Neuron (in vitro differentiated cells): ENCODE data around the gene POLR1B.
"Not testable (repeated sequence)": the region's sequence is repeated elsewhere in the genome, so short reads cannot be mapped to it uniquely, and the experiment has no call there.

Experiments
- H2AFZ ChIP-seq: one replicate; pipeline ENCODE4 v1.6.1; 2013; ENCODE audit warnings: low read depth, mild to moderate bottlenecking, inconsistent platforms, low read length, moderate library complexity
- H3K27me3 ChIP-seq: one replicate; pipeline ENCODE4 v1.6.1; 2013; ENCODE audit warnings: low read length; ENCODE audit not compliant: insufficient read depth
- H3K36me3 ChIP-seq: one replicate; pipeline ENCODE4 v1.6.1; 2013; ENCODE audit warnings: low read length; ENCODE audit not compliant: insufficient read depth
- H3K4me1 ChIP-seq: one replicate; pipeline ENCODE4 v1.6.1; 2013; ENCODE audit warnings: low read length; ENCODE audit not compliant: insufficient read depth
- H3K4me3 ChIP-seq: 2 replicates; pipeline ENCODE4 v1.5.1; 2013; ENCODE audit warnings: mild to moderate bottlenecking, low read length, moderate library complexity
- H3K9me3 ChIP-seq: one replicate; pipeline ENCODE4 v1.6.1; 2013; ENCODE audit warnings: low read length

POLR1B gene

DNA sequence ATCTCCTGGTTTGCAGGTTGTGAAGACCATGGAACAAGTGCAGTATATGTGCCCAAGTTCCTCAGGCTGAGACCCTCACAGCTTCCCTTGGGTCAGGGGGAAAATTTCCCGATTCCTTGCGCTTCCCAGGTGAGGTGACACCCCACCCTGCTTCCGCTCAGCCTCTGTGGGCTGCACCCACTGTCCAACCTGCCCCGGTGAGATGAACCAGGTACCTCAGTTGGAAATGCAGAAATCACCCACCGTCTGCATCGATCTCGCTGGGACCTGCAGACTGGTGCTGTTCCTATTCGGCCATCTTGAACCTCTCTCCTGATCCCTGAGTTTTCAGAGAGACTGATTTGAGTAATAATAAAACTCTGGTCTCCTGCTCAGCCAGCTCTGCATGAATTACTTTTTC is 72.8 kb downstream of the POLR1B start:
- Histone ChIP-seq H3K4me3 (no peak overlapping the region), H2AFZ (no peak overlapping the region), H3K36me3 (peaks cover 7% of the 10 kb centered on the region), H3K27me3 (no peaks in the 10 kb centered on the region), H3K9me3 (no peaks in the 10 kb centered on the region), H3K4me1 (no peaks in the 10 kb centered on the region)

DNA sequence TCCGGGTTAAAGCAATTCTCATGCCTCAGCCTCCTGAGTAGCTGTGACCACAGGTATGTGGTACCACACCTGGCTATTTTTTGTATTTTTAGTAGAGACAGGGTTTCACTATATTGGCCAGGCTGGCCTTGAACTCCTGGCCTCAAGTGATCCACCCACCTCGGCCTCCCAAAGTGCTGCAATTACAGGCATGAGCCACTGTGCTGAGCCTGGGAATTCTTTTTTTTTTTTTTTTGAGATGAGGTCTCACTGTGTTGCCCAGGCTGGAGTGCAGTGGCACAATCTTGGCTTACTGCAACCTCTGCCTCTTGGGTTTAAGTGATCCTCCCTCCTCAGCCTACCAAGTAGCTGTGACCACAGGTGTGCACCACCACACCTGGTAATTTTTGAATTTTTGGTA is 73.5 kb downstream of the POLR1B start:
- H3K36me3 ChIP-seq, H2AFZ ChIP-seq, H3K27me3 ChIP-seq, H3K4me3 ChIP-seq, H3K4me1 ChIP-seq, H3K9me3 ChIP-seq: not testable (repeated sequence)

DNA sequence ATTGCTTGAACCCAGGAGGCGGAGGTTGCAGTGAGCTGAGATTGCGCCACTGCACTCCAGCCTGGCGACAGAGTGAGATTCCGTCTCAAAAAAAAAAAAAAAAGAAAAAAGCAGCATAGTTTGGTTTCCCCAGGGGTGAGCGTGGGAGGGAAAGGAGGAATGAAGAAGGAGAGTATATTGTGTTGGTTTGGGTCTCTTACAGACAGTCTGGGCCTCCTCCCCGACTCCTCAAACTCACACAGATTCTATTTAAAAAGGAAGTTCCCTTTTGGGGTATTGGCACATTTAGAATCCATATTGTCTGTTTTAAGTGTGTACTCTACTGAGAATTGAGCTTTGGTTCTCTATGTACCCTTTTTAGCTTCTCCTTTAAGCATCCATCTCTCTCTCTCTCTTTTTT is 76.1 kb downstream of the POLR1B start:
- no peak overlapping the region for H2AFZ ChIP-seq
- H3K9me3 ChIP-seq: no peaks in the 10 kb centered on the region
- no peak overlapping the region for H3K4me3 ChIP-seq
- H3K36me3 ChIP-seq: peaks cover 7% of the 10 kb centered on the region
- H3K4me1 ChIP-seq: no peaks in the 10 kb centered on the region
- no peaks in the 10 kb centered on the region for H3K27me3 ChIP-seq

DNA sequence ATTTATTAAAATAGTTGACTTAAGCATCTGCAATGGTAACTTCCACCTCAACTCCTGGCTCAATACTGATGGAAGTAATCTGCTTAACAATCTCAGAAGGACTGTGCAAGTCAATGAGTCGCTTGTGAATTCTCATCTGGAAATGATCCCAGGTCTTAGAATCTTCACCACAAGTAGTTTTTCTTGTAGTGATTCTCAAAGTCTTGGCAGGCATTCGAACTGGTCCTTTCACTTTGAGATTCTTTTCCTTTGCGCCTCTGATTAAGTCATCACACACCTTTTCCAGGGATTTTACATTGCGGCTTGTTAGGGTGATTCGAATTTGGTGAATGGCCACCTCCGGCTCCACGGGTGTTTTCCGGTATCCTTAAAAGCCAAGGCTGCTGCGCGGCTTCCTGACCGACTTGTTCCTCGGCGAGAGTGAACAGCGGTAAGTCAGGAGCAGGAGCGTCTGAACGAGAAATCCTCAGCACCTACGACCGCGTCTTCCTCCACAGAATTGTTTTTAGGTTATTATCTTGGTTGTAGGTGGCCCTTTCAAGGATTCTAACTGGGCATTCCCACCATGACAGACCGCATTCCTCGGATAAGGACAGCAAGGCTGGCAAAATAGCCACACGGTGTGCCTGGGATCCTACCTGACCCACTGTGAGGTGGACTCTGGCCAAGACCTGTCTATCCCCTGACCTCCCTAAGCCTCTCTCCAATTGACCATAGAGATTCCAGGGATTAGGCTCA is 79.7 kb downstream of the POLR1B start:
- Histone ChIP-seq H3K9me3 (no peaks in the 10 kb centered on the region), H3K4me3 (no peak overlapping the region), H3K36me3 (no peaks in the 10 kb centered on the region), H3K4me1 (no peaks in the 10 kb centered on the region), H3K27me3 (no peaks in the 10 kb centered on the region), H2AFZ (no peak overlapping the region)

DNA sequence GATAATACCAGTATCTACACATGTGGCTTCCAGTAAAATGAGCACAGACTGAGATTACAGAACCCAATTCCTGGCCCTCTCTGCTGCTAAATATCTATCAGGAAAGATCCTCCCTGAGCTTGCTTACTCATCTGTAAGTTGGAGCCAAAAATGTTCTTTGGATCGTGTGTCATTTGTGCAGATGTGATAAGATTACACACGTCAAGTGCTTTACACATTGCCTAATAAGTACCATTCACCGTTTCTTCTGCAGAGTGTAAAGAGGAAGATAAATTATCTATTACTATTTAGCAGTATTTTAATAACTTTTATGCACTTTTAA is 80.2 kb downstream of the POLR1B start:
- no peaks in the 10 kb centered on the region for H3K9me3 ChIP-seq
- no peak overlapping the region for H3K4me3 ChIP-seq
- H3K36me3 ChIP-seq: no peaks in the 10 kb centered on the region
- no peaks in the 10 kb centered on the region for H3K27me3 ChIP-seq
- H3K4me1 ChIP-seq: no peaks in the 10 kb centered on the region
- no peak overlapping the region for H2AFZ ChIP-seq

DNA sequence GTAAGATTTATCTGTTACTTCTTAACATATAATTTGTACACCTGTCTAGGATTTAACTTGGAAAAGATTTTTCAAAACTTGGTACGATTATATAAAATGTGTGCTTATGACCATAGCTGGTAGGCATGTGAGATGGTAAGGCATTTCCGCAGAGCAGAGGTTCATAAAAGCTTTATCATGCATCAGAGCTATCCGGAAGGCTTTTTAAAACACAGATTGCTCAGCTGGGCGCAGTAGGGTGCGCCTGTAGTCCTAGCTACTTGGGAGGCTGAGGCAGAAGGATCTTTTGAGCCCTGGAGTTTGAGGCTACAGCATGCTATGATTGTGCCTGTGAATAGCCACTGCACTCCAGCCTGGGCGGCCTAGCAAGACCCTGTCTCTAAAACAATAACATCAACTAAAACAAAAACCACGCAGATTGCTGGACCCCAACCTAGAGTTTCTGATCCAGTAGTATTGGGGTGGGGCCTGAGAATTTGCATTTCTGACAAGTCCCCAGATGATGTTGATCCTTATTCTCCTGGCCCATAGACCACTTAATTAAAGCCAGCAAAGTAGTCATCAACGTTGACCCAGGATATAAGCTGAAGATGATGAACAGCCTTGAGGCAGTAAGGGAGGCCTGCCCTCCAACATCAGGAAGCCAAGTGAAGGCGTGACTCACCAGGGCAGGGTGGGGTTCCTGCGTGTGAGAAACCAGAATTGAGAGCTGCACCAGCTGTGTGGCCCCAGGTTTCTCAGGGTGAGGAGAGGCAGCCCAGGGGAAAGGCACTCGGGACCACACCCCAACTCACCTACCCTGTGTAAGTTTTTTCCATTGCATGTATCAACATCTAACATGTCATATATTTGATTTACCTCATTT is 81.9 kb downstream of the POLR1B start:
- Histone ChIP-seq H2AFZ (no peak overlapping the region), H3K36me3 (no peaks in the 10 kb centered on the region), H3K27me3 (no peaks in the 10 kb centered on the region), H3K4me1 (no peaks in the 10 kb centered on the region), H3K9me3 (no peaks in the 10 kb centered on the region), H3K4me3 (no peak overlapping the region)

DNA sequence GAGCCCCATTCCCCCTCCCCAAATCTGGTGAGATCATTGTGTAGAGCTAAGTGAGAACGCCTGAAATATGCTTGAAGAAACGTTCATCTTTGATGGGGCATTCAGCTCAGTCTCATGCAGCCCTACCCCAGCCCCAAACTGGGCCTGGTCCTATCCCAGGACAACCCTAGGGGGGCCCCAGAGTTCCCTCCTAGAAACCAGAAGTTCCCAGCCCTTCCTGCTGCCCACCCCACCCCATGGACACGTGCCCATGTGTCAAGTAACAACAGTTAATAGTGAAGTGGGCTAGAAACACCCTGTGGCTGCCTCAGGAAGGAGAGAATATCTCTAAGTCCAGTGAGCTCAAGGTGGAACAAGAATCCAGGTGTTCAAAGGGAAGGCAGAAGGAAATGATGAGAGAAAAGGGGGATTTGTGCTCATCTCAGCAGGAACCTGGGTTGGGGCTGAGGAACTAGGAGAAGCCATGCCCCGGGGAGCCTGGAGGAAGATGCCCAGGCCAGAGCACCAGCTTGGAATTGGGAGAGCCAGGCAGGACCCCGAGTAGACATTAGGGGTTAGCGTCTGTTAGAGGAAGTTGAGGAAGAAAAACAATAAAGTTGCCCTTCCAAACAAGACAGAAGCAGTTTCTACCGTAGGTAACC is 83.3 kb downstream of the POLR1B start:
- H3K4me3 ChIP-seq: no peak overlapping the region
- no peak overlapping the region for H2AFZ ChIP-seq
- peaks cover 3% of the 10 kb centered on the region for H3K4me1 ChIP-seq
- H3K36me3 ChIP-seq: no peaks in the 10 kb centered on the region
- no peaks in the 10 kb centered on the region for H3K27me3 ChIP-seq
- H3K9me3 ChIP-seq: no peaks in the 10 kb centered on the region

DNA sequence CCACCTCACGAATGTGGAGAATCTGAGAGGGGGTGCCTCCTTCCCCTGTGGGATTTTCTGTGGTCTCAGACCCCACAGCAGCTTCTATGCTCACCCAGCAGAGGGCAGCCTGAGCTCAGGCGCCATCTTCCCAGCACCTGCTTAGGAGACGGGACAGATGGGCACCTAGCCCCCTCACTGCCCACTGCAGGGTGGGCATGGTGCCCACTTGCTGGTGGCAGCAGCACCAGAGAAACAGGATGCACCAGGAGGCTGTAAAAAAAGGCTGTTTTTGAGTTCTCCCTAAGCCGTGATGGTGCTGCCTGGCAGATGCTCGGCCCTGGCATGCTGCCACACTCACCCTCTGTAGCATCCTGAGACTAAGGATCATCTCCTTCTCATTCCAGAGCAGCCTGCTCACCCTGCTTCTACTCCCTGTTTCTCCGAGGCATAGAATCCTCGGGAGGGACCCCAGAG is 84.4 kb downstream of the POLR1B start:
- no peaks in the 10 kb centered on the region for H3K9me3 ChIP-seq
- no peaks in the 10 kb centered on the region for H3K27me3 ChIP-seq
- H3K36me3 ChIP-seq: no peaks in the 10 kb centered on the region
- H3K4me3 ChIP-seq: no peak overlapping the region
- H2AFZ ChIP-seq: no peak overlapping the region
- peaks cover 6% of the 10 kb centered on the region for H3K4me1 ChIP-seq
